IMR-90 (cell line): ENCODE measurements around the gene RPGR. TPM values are rescaled to one million over a fixed set of nuclear protein-coding genes. Genes with fewer than 3 reads are reported as not detected.

ENCODE experiments used
- ATAC-seq: fragments of 200-7000 bp; cut with Tn5 transposase; 2 replicates; pipeline ENCODE4 v1.9.1; 2020; ENCODE audit warnings: low read depth, mild to moderate bottlenecking, moderate library complexity
- BruUV-seq: library from RNA; stranded (reverse); fragments of 400-500 nt; replicated peaks from 2 replicates; lab custom pipeline; 2021; lab: Mats Ljungman, UMichigan
- CTCF ChIA-PET: fragments of 300-600 bp; formaldehyde crosslinking; extraction: SDS; loops from one replicate; lab custom pipeline; 2021; ENCODE audit warnings: antibody characterized with exemption; lab: Yijun Ruan, JAX
- POLR2A ChIA-PET: fragments of 300-600 bp; sonication (Branson Sonifier 250); formaldehyde crosslinking; loops from one replicate; lab custom pipeline; 2022; ENCODE audit warnings: antibody characterized with exemption; ENCODE audit not compliant: unreplicated experiment; lab: Charles Lee
- DNase-seq: peaks from one replicate; pipeline ENCODE4 v3.0.0; 2013
- H2AFZ ChIP-seq: replicated peaks from 2 replicates; pipeline ENCODE3; 2013; ENCODE audit warnings: low read length, mild to moderate bottlenecking; ENCODE audit not compliant: poor library complexity
- H2AK5ac ChIP-seq: 2 replicates; pipeline ENCODE4 v1.6.1; 2013; ENCODE audit warnings: low read depth, low read length, inconsistent platforms
- H2AK9ac ChIP-seq: replicated peaks from 2 replicates; pipeline ENCODE3; 2013; ENCODE audit warnings: mild to moderate bottlenecking, low read depth, low read length, moderate library complexity; ENCODE audit not compliant: poor library complexity
- H2BK120ac ChIP-seq: 2 replicates; pipeline ENCODE4 v1.6.1; 2013; ENCODE audit warnings: low read depth, low read length, inconsistent platforms
- H2BK15ac ChIP-seq: 3 replicates; pipeline ENCODE4 v1.6.1; 2013; ENCODE audit warnings: low read depth, low read length, inconsistent platforms
- H2BK20ac ChIP-seq: 2 replicates; pipeline ENCODE4 v1.6.1; 2013; ENCODE audit warnings: low read depth, mild to moderate bottlenecking, inconsistent platforms, low read length, moderate library complexity
- H2BK5ac ChIP-seq: 2 replicates; pipeline ENCODE4 v1.6.1; 2013; ENCODE audit warnings: mild to moderate bottlenecking, low read depth, low read length, inconsistent platforms; ENCODE audit not compliant: poor library complexity, severe bottlenecking
- H3K14ac ChIP-seq: replicated peaks from 2 replicates; pipeline ENCODE4 v1.6.1; 2013; ENCODE audit warnings: low read depth, low read length, inconsistent platforms
- H3K18ac ChIP-seq: 2 replicates; pipeline ENCODE4 v1.6.1; 2013; ENCODE audit warnings: low read depth, low read length, control low read depth
- H3K23ac ChIP-seq: 2 replicates; pipeline ENCODE4 v1.6.1; 2013; ENCODE audit warnings: low read depth, low read length, inconsistent platforms
- H3K27ac ChIP-seq: 2 replicates; pipeline ENCODE4 v1.5.1; 2013; ENCODE audit warnings: mild to moderate bottlenecking, control low read depth, low read length; ENCODE audit not compliant: insufficient read depth
- H3K27me3 ChIP-seq: 2 replicates; pipeline ENCODE4 v1.6.1; 2013; ENCODE audit warnings: low read length; ENCODE audit not compliant: control insufficient read depth, insufficient read depth
- H3K36me3 ChIP-seq: 2 replicates; pipeline ENCODE4 v1.6.1; 2013; ENCODE audit warnings: low read length, mixed read lengths; ENCODE audit not compliant: control insufficient read depth, insufficient read depth
- H3K4ac ChIP-seq: 2 replicates; pipeline ENCODE4 v1.6.1; 2013; ENCODE audit warnings: low read depth, low read length, inconsistent platforms
- H3K4me1 ChIP-seq: 2 replicates; pipeline ENCODE4 v1.6.1; 2013; ENCODE audit warnings: low read length, mixed read lengths; ENCODE audit not compliant: control insufficient read depth, insufficient read depth
- H3K4me2 ChIP-seq: 2 replicates; pipeline ENCODE4 v1.6.1; 2013; ENCODE audit warnings: low read depth, mild to moderate bottlenecking, control low read depth, low read length, moderate library complexity
- H3K4me3 ChIP-seq: 2 replicates; pipeline ENCODE4 v1.5.1; 2013; ENCODE audit warnings: low read depth, mild to moderate bottlenecking, control low read depth, low read length, moderate library complexity; ENCODE audit not compliant: insufficient read depth
- H3K56ac ChIP-seq: 2 replicates; pipeline ENCODE4 v1.6.1; 2013; ENCODE audit warnings: low read length, inconsistent platforms; ENCODE audit not compliant: insufficient read depth; ENCODE audit errors: extremely low read depth
- H3K79me1 ChIP-seq, 2 experiments: 2 replicates each; pipeline ENCODE4 v1.6.1; 2013; ENCODE audit warnings: low read length in 2 of 2, inconsistent platforms in 1 of 2, low read depth in 1 of 2
- H3K9ac ChIP-seq: 2 replicates; pipeline ENCODE4 v1.6.1; 2013; ENCODE audit warnings: low read depth, low read length, control low read depth
- H3K9me1 ChIP-seq: 2 replicates; pipeline ENCODE4 v1.6.1; 2013; ENCODE audit warnings: low read length, inconsistent platforms; ENCODE audit not compliant: insufficient read depth
- H3K9me3 ChIP-seq: 2 replicates; pipeline ENCODE4 v1.6.1; 2013; ENCODE audit warnings: low read length; ENCODE audit not compliant: control insufficient read depth, insufficient read depth
- H4K20me1 ChIP-seq: 2 replicates; pipeline ENCODE4 v1.6.1; 2013; ENCODE audit warnings: low read length, inconsistent platforms; ENCODE audit not compliant: insufficient read depth
- H4K5ac ChIP-seq: 2 replicates; pipeline ENCODE4 v1.6.1; 2013; ENCODE audit warnings: mild to moderate bottlenecking, low read depth, low read length, control low read depth
- H4K8ac ChIP-seq, 2 experiments: 2 replicates each; pipeline ENCODE4 v1.6.1; 2013; ENCODE audit warnings: low read depth in 2 of 2, low read length in 2 of 2, control low read depth in 1 of 2, inconsistent platforms in 1 of 2
- H4K91ac ChIP-seq: 2 replicates; pipeline ENCODE4 v1.6.1; 2013; ENCODE audit warnings: low read depth, low read length, inconsistent platforms; ENCODE audit not compliant: insufficient read depth
- BHLHE40 ChIP-seq: fragments of 150-350 bp; IDR thresholded peaks from 2 replicates; pipeline ENCODE4 v1.6.1; 2016; ENCODE audit warnings: mild to moderate bottlenecking, low read depth, low read length
- CEBPB ChIP-seq: IDR thresholded peaks from 2 replicates; pipeline ENCODE4 v1.6.1; 2012; ENCODE audit warnings: low read depth, low read length, improper control_type of control experiment
- CTCF ChIP-seq: conservative IDR thresholded peaks from 2 replicates; pipeline ENCODE4 v1.5.1; 2012; ENCODE audit warnings: mild to moderate bottlenecking, low read depth, low read length, improper control_type of control experiment
- ELK1 ChIP-seq: fragments of 150-350 bp; IDR thresholded peaks from 2 replicates; pipeline ENCODE4 v1.6.1; 2016; ENCODE audit warnings: low read depth, mild to moderate bottlenecking, low read length, moderate library complexity, borderline replicate concordance
- FOS ChIP-seq: fragments of 150-350 bp; IDR thresholded peaks from 2 replicates; pipeline ENCODE4 v1.6.1; 2016; ENCODE audit warnings: low read depth, low read length
- MAFK ChIP-seq: IDR thresholded peaks from 2 replicates; pipeline ENCODE4 v1.6.1; 2012; ENCODE audit warnings: low read depth, low read length, improper control_type of control experiment
- MAZ ChIP-seq: IDR thresholded peaks from 2 replicates; pipeline ENCODE4 v1.6.1; 2012; ENCODE audit warnings: low read depth, mild to moderate bottlenecking, low read length, improper control_type of control experiment, moderate library complexity, borderline replicate concordance
- MXI1 ChIP-seq: IDR thresholded peaks from 2 replicates; pipeline ENCODE4 v1.6.1; 2012; ENCODE audit warnings: low read depth, mild to moderate bottlenecking, low read length, moderate library complexity, borderline replicate concordance
- NFE2L2 ChIP-seq: fragments of 150-350 bp; IDR thresholded peaks from 2 replicates; pipeline ENCODE4 v1.6.1; 2016; ENCODE audit warnings: low read depth, mild to moderate bottlenecking, low read length
- POLR2A ChIP-seq: IDR thresholded peaks from 2 replicates; pipeline ENCODE4 v1.6.1; 2012; ENCODE audit warnings: mild to moderate bottlenecking, low read depth, low read length
- RAD21 ChIP-seq: IDR thresholded peaks from 2 replicates; pipeline ENCODE4 v1.6.1; 2012; ENCODE audit warnings: low read length, improper control_type of control experiment
- RCOR1 ChIP-seq: IDR thresholded peaks from 2 replicates; pipeline ENCODE4 v1.6.1; 2012; ENCODE audit warnings: mild to moderate bottlenecking, low read length, improper control_type of control experiment; ENCODE audit not compliant: insufficient replicate concordance
- RFX5 ChIP-seq: IDR thresholded peaks from 2 replicates; pipeline ENCODE4 v1.8.0; 2012; ENCODE audit warnings: low read depth, mild to moderate bottlenecking, low read length, moderate library complexity
- SMC3 ChIP-seq: fragments of 150-350 bp; IDR thresholded peaks from 2 replicates; pipeline ENCODE4 v1.6.1; 2016; ENCODE audit warnings: low read depth, mild to moderate bottlenecking, antibody characterized with exemption, low read length, moderate library complexity
- USF2 ChIP-seq: fragments of 150-350 bp; IDR thresholded peaks from 2 replicates; pipeline ENCODE4 v1.6.1; 2017; ENCODE audit warnings: mild to moderate bottlenecking, antibody characterized with exemption, low read length, low read depth
- WGBS, 2 experiments: methylation state at CpG; one replicate each; pipeline versions ENCODE4 v1.1.5 to v1.1.7; 2013; ENCODE audit warnings: missing lambda C conversion rate in 2 of 2; ENCODE audit not compliant: insufficient read length in 1 of 2; ENCODE audit errors: extremely low coverage in 2 of 2; 5-methylcytosine and 5-hydroxymethylcytosine counted together
- dilution Hi-C: fragments of 300-500 bp; cut with HindIII; formaldehyde crosslinking; loops from one replicate; pipeline ENCODE4 v1.14.3; 2018; ENCODE audit warnings: low sequenced_read_pairs; ENCODE audit not compliant: unreplicated experiment
- in situ Hi-C: fragments of 300-500 bp; cut with MboI; formaldehyde crosslinking; loops from 3 replicates; pipeline ENCODE4 v1.14.3; 2019; ENCODE audit warnings: low sequenced_read_pairs, inconsistent platforms, mixed read lengths
- intact Hi-C: fragments of 100-400 bp; cut with micrococcal nuclease; formaldehyde crosslinking; loops from 2 replicates; pipeline ENCODE4 v1.10.0; 2022
- polyA plus RNA-seq, 3 experiments: library from polyadenylated mRNA; depleted of rRNA; stranded (reverse); fragments of >200 nt; gene quantifications; 2 replicates each; pipeline ENCODE4 v1.2.3, GENCODE V29; 2012; ENCODE audit warnings: low replicate concordance in 1 of 3
- total RNA-seq: library from RNA; depleted of rRNA; stranded (reverse); fragments of >200 nt; gene quantifications from 2 replicates; pipeline ENCODE4 v1.2.3, GENCODE V29; 2012

RPGR gene
- total and polyA plus RNA-seq, 2 of the 4 experiments (the other 2 are of a cell fraction): 2.2 to 3.8 TPM

- Histone ChIP-seq H3K14ac (no peak overlapping the region), H4K8ac (no peak overlapping the region), H3K27ac (no peak overlapping the region), H3K56ac (no peak overlapping the region), H3K27me3 (peaks cover 9% of the 10 kb centered on the region), H3K4ac (no peak overlapping the region), H2AK9ac (no peak overlapping the region), H3K9ac (no peak overlapping the region), H2BK15ac (no peak overlapping the region), H3K4me2 (no peak overlapping the region), H3K36me3 (no peaks in the 10 kb centered on the region), H3K23ac (no peak overlapping the region), H4K91ac (no peak overlapping the region), H2BK5ac (no peak overlapping the region), H3K4me3 (no peak overlapping the region), H3K4me1 (no peaks in the 10 kb centered on the region), H3K9me3 (no peaks in the 10 kb centered on the region), H2AK5ac (no peak overlapping the region), H3K79me1 (no peaks in the 10 kb centered on the region), H3K18ac (no peak overlapping the region), H2BK20ac (no peak overlapping the region), H4K5ac (no peak overlapping the region), H4K20me1 (no peaks in the 10 kb centered on the region), H2BK120ac (no peak overlapping the region), H2AFZ (no peak overlapping the region), H3K9me1 (no peaks in the 10 kb centered on the region)
- intact Hi-C loops (no loop called here), in situ Hi-C loops (no loop called here), dilution Hi-C loops (no loop called here)
- no TSS peak for BruUV-seq
- ATAC-seq (no peak), DNase-seq (no peak)
- ChIA-PET CTCF (interaction anchor here (0.6 kb wide), 1 partner anchor 8 kb away, joined by 3 read pairs; no protein-coding TSS in a partner anchor), POLR2A (no interaction called here)
- no CpG with 5 or more reads among the region's 5 CpGs for WGBS, 2 experiments
- TF ChIP-seq SMC3 (no peak), FOS (no peak), MAZ (no peak), MXI1 (no peak), CTCF (no peak), MAFK (no peak), NFE2L2 (no peak), BHLHE40 (no peak), RFX5 (no peak), RCOR1 (no peak), RAD21 (no peak), USF2 (no peak), CEBPB (no peak), POLR2A (no peak), ELK1 (no peak)
These were observed 9.4 kb upstream of the RPGR start for GRCh38 chrX:38336538-38337240.
